GM21576 (cell line): ENCODE measurements around the gene NT5C1B.
"Not testable (repeated sequence)": the region's sequence is repeated elsewhere in the genome, so short reads cannot be mapped to it uniquely, and the experiment has no call there.

ENCODE experiments used
- ATAC-seq: cut with Tn5 transposase; IDR thresholded peaks from one replicate; pipeline ENCODE4 v1.9.1; 2021; ENCODE audit warnings: mild to moderate bottlenecking, moderate library complexity; ENCODE audit not compliant: unreplicated experiment

NT5C1B gene

GRCh38 chr2:18589354-18589753, at the start of gene NT5C1B:
Gene NT5C1B, minus strand, starts transcription at chr2:18589569. Its CDS starts 101 bp downstream, at chr2:18589468.
- no peak for ATAC-seq

GRCh38 chr2:18637196-18637595, 47.8 kb upstream of the NT5C1B start:
- no peak for ATAC-seq

GRCh38 chr2:18632699-18633098, 43.3 kb upstream of the NT5C1B start:
- not testable (repeated sequence) for ATAC-seq

GRCh38 chr2:18630941-18631340, 41.6 kb upstream of the NT5C1B start:
- ATAC-seq: no peak

GRCh38 chr2:18630541-18630940, 41.2 kb upstream of the NT5C1B start:
- ATAC-seq: no peak

- no peak for ATAC-seq
Observed at GRCh38 chr2:18630101-18630500, 40.7 kb upstream of the NT5C1B start.

- ATAC-seq: no peak
Observed at GRCh38 chr2:18626958-18627650, 37.7 kb upstream of the NT5C1B start.

- no peak for ATAC-seq
Observed at GRCh38 chr2:18626256-18626668, 36.9 kb upstream of the NT5C1B start.

GRCh38 chr2:18625563-18625962, 36.2 kb upstream of the NT5C1B start:
- no peak for ATAC-seq

GRCh38 chr2:18623782-18624181, 34.4 kb upstream of the NT5C1B start:
- no peak for ATAC-seq

- no peak for ATAC-seq
Observed at GRCh38 chr2:18620867-18621632, 31.7 kb upstream of the NT5C1B start.

GRCh38 chr2:18619091-18619490, 29.7 kb upstream of the NT5C1B start:
- ATAC-seq: no peak

GRCh38 chr2:18614041-18614440, 24.7 kb upstream of the NT5C1B start:
- ATAC-seq: no peak

GRCh38 chr2:18612133-18612532, 22.8 kb upstream of the NT5C1B start:
- ATAC-seq: no peak

- no peak for ATAC-seq
Observed at GRCh38 chr2:18611604-18612003, 22.2 kb upstream of the NT5C1B start.

GRCh38 chr2:18611184-18611583, 21.8 kb upstream of the NT5C1B start:
- ATAC-seq: no peak

- no peak for ATAC-seq
Observed at GRCh38 chr2:18610651-18611050, 21.3 kb upstream of the NT5C1B start.

GRCh38 chr2:18610090-18610489, 20.7 kb upstream of the NT5C1B start:
- ATAC-seq: no peak

GRCh38 chr2:18605115-18605514, 15.7 kb upstream of the NT5C1B start:
- ATAC-seq: no peak

GRCh38 chr2:18604531-18604885, 15.1 kb upstream of the NT5C1B start:
- ATAC-seq: no peak

- no peak for ATAC-seq
Observed at GRCh38 chr2:18603854-18604530, 14.6 kb upstream of the NT5C1B start.

- ATAC-seq: no peak
Observed at GRCh38 chr2:18602298-18602697, 12.9 kb upstream of the NT5C1B start.
